CD4-positive, alpha-beta T cell (primary cell): ENCODE measurements around the gene PTGER1. TPM values are rescaled to one million over a fixed set of nuclear protein-coding genes. Genes with fewer than 3 reads are reported as not detected.

Source experiments
- ATAC-seq: fragments of 200-7000 bp; cut with Tn5 transposase; one replicate; pipeline ENCODE4 v1.10.0; 2022; ENCODE audit warnings: mild to moderate bottlenecking; ENCODE audit not compliant: poor library complexity
- CTCF ChIA-PET: fragments of 350-600 bp; sonication (Branson Sonifier 250); formaldehyde crosslinking; loops from one replicate; lab custom pipeline; 2021; ENCODE audit warnings: antibody characterized with exemption, inconsistent platforms; lab: Charles Lee
- POLR2A ChIA-PET: fragments of 350-600 bp; sonication (Branson Sonifier 250); formaldehyde crosslinking; loops from one replicate; lab custom pipeline; 2021; ENCODE audit warnings: antibody characterized with exemption, inconsistent platforms; lab: Charles Lee
- DNase-seq, 14 experiments: peaks; one replicate each; pipeline ENCODE4 v3.0.0-alpha.2; 2013 to 2020; ENCODE audit warnings: mixed read lengths in 2 of 14
- H3K27ac ChIP-seq, 2 donors: one replicate each; pipeline versions ENCODE4 v1.5.1 to v1.7.0; 2013; ENCODE audit warnings: low read length in 2 of 2, low read depth in 1 of 2, mild to moderate bottlenecking in 1 of 2
- H3K27me3 ChIP-seq, 2 experiments: 1 replicate in 1 of 2; 2 replicates in 1 of 2; pipeline versions ENCODE4 v1.6.1 to v1.7.0; 2013; ENCODE audit warnings: low read length in 2 of 2, control low read depth in 1 of 2, mild to moderate bottlenecking in 1 of 2, moderate library complexity in 1 of 2; ENCODE audit not compliant: insufficient read depth in 2 of 2, control insufficient read depth in 1 of 2
- H3K36me3 ChIP-seq: one replicate; pipeline ENCODE4 v1.6.1; 2013; ENCODE audit warnings: low read length, control low read depth; ENCODE audit not compliant: insufficient read depth
- H3K4me1 ChIP-seq: one replicate; pipeline ENCODE4 v1.6.1; 2013; ENCODE audit warnings: low read length, control low read depth; ENCODE audit not compliant: insufficient read depth
- H3K4me3 ChIP-seq: one replicate; pipeline ENCODE4 v1.5.1; 2013; ENCODE audit warnings: mild to moderate bottlenecking, low read length, moderate library complexity
- H3K9me3 ChIP-seq, 2 experiments: 1 replicate in 1 of 2; 2 replicates in 1 of 2; pipeline versions ENCODE4 v1.6.1 to v1.7.0; 2013; ENCODE audit warnings: low read length in 2 of 2, mild to moderate bottlenecking in 2 of 2, control low read depth in 1 of 2, moderate library complexity in 1 of 2; ENCODE audit not compliant: control insufficient read depth in 1 of 2, insufficient read depth in 1 of 2
- H3K27ac Mint-ChIP-seq: one replicate; pipeline ENCODE4 v1.8.0; 2020; ENCODE audit warnings: mixed read lengths
- H3K27me3 Mint-ChIP-seq: one replicate; pipeline ENCODE4 v1.8.0; 2021; ENCODE audit warnings: mixed read lengths
- H3K36me3 Mint-ChIP-seq: one replicate; pipeline ENCODE4 v1.8.0; 2021; ENCODE audit warnings: low read depth, mixed read lengths
- H3K4me1 Mint-ChIP-seq: one replicate; pipeline ENCODE4 v1.8.0; 2021; ENCODE audit warnings: low read depth, mixed read lengths
- H3K4me3 Mint-ChIP-seq: one replicate; pipeline ENCODE4 v1.8.0; 2020; ENCODE audit warnings: mild to moderate bottlenecking, mixed read lengths
- H3K9me3 Mint-ChIP-seq: one replicate; pipeline ENCODE4 v1.8.0; 2020; ENCODE audit warnings: mixed read lengths
- CTCF ChIP-seq: fragments of 200-600 bp; IDR thresholded peaks from one replicate; pipeline ENCODE4 v1.8.0; 2022; ENCODE audit warnings: antibody characterized with exemption, mild to moderate bottlenecking
- intact Hi-C, 2 experiments: fragments of 100-400 bp; cut with DNase I in 1 of 2; cut with micrococcal nuclease in 1 of 2; formaldehyde crosslinking; loops; one replicate each; pipeline versions ENCODE4 v1.15.1 to v1.9.0; 2023 to 2025; cut with DNase I, micrococcal nuclease
- total RNA-seq, 174 experiments: library from RNA in 2 of 174; stranded (reverse) in 2 of 174; gene quantifications; one replicate each; pipeline ENCODE4 v1.2.3 and lab custom pipeline; 2021 to 2026

The PTGER1 gene
- total RNA-seq, 2 experiments from 2014 or later = not detected

GRCh38 chr19:14519860-14520407 is 44.8 kb upstream of the PTGER1 start:
- H3K4me1 ChIP-seq = peaks cover 88% of the 10 kb centered on the region
- intact Hi-C loops = loop anchor here in 1 of 2 experiments (5.0 kb wide), 1 partner anchor 673 kb away; no protein-coding TSS in a partner anchor
- H3K36me3 Mint-ChIP-seq = peaks cover 42% of the 10 kb centered on the region
- peak overlapping the region; percentile 39 to 89 for H3K27ac ChIP-seq
- H3K36me3 ChIP-seq = peaks cover 20% of the 10 kb centered on the region
- peaks cover 77% of the 10 kb centered on the region for H3K4me1 Mint-ChIP-seq
- H3K27me3 ChIP-seq = no peaks in the 10 kb centered on the region
- no peak overlapping the region for H3K4me3 ChIP-seq
- H3K27ac Mint-ChIP-seq = peak overlapping the region; percentile 100
- no peak for TF ChIP-seq CTCF
- H3K4me3 Mint-ChIP-seq = peak overlapping the region; percentile 100
- H3K27me3 Mint-ChIP-seq = no peaks in the 10 kb centered on the region
- no peak for ATAC-seq
- DNase-seq = peak in 2 of 14 experiments; percentile 51
- H3K9me3 ChIP-seq = no peaks in the 10 kb centered on the region
- CTCF ChIA-PET = interaction anchor here (0.6 to 1.4 kb wide), 5 partner anchors 9 to 496 kb away, joined by 3 to 5 read pairs (median 3); partner anchors contain the start of gene TECR
- POLR2A ChIA-PET = interaction anchor here (1.2 to 9.8 kb wide), 5 partner anchors 12 to 1727 kb away, joined by 3 to 430 read pairs (median 4); partner anchors contain the start of gene NDUFB7
- H3K9me3 Mint-ChIP-seq = no peaks in the 10 kb centered on the region

- Mint-ChIP-seq H3K4me1 (peaks cover 81% of the 10 kb centered on the region), H3K27ac (peak overlapping the region; percentile 100), H3K9me3 (no peaks in the 10 kb centered on the region), H3K4me3 (peak overlapping the region; percentile 100), H3K27me3 (no peaks in the 10 kb centered on the region), H3K36me3 (peaks cover 47% of the 10 kb centered on the region)
- Histone ChIP-seq H3K4me1 (peaks cover 88% of the 10 kb centered on the region), H3K27ac (peak overlapping the region; percentile 86 to 89), H3K36me3 (peaks cover 26% of the 10 kb centered on the region), H3K27me3 (no peaks in the 10 kb centered on the region), H3K4me3 (no peak overlapping the region), H3K9me3 (no peaks in the 10 kb centered on the region)
- intact Hi-C loops = no loop called here
- ChIA-PET CTCF (interaction anchor here (0.9 to 1.4 kb wide), 4 partner anchors 9 to 37 kb away, joined by 3 to 5 read pairs (median 4); partner anchors contain the start of gene TECR), POLR2A (interaction anchor here (1.3 to 9.8 kb wide), 7 partner anchors 11 to 1805 kb away, joined by 3 to 430 read pairs (median 12); partner anchors contain the start of genes ADGRE5, IL27RA, KLF2 and NDUFB7)
- ATAC-seq (no peak), DNase-seq (peak in 1 of 14 experiments; percentile 38)
- TF ChIP-seq CTCF = no peak
Measured at GRCh38 chr19:14519245-14519859, 44.2 kb upstream of the PTGER1 start.

- no peak for TF ChIP-seq CTCF
- CTCF ChIA-PET = interaction anchor here (0.5 to 3.5 kb wide), 9 partner anchors 11 to 54 kb away, joined by 3 to 29 read pairs (median 4); partner anchors contain the start of genes GIPC1, NDUFB7 and PTGER1
- H3K4me3 ChIP-seq = peak within 1 kb of the TSS; percentile 93
Measured at GRCh38 chr19:14517840-14518505, 42.8 kb upstream of the PTGER1 start, which contains the start of gene DNAJB1. DNAJB1 (minus strand) TSS chr19:14518397; CDS start chr19:14518349, 48 bp downstream.

More at GRCh38 chr19:14517840-14518505, 42.8 kb upstream of the PTGER1 start, which contains the start of gene DNAJB1:
- Histone ChIP-seq H3K27me3 (no peaks in the 10 kb centered on the region), H3K9me3 (no peaks in the 10 kb centered on the region), H3K4me1 (peaks cover 79% of the 10 kb centered on the region), H3K27ac (peak within 1 kb of the TSS; percentile 91 to 97), H3K36me3 (peaks cover 31% of the 10 kb centered on the region)
- DNase-seq = peak in 11 of 14 experiments; percentile 49 to 98 (median 67)
- intact Hi-C loops = loop anchor here (1.0 kb wide), 2 partner anchors 11 kb away; partner anchors contain the start of gene TECR (in 2 of the 2)
- Mint-ChIP-seq H3K27ac (peak within 1 kb of the TSS; percentile 100), H3K4me1 (peaks cover 82% of the 10 kb centered on the region), H3K36me3 (peaks cover 61% of the 10 kb centered on the region), H3K27me3 (no peaks in the 10 kb centered on the region), H3K4me3 (peak within 1 kb of the TSS; percentile 100), H3K9me3 (no peaks in the 10 kb centered on the region)
- POLR2A ChIA-PET = interaction anchor here (0.5 to 9.8 kb wide), 33 partner anchors 10 to 1853 kb away, joined by 3 to 430 read pairs (median 4); partner anchors contain the start of genes ADGRE5, ASF1B, GIPC1 and IL27RA
- peak; percentile 7 for ATAC-seq
